Activated CD4-positive, alpha-beta T cell treated with anti-CD3 and anti-CD28 coated beads for 4 hours (primary cell): ENCODE data around the gene STIM2.
"Not testable (repeated sequence)": the region's sequence is repeated elsewhere in the genome, so short reads cannot be mapped to it uniquely, and the experiment has no call there.

Experiments
- DNase-seq, 2 donors: peaks; one replicate each; pipeline ENCODE4 v3.0.0-alpha.2; 2020

The STIM2 gene

GRCh38 chr4:27005905-27006590 is 145.4 kb downstream of the STIM2 start:
- no peak for DNase-seq

GRCh38 chr4:27006646-27007045 is 146.0 kb downstream of the STIM2 start:
- DNase-seq: no peak

DNA sequence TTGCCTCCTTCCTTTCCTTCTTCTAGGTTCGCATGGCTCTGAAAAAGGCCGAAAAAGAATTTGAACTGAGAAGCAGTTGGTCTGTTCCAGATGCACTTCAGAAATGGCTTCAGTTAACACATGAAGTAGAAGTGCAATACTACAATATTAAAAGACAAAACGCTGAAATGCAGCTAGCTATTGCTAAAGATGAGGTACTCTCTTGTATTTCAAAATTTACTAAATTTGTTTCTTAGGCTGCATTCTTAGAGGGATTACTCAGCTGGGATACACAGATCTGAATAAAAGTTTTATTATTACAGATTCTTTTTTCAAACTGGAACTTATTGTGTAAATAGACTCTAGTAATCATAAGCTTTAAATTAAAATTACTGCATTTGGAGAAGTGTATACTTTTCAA is 146.9 kb downstream of the STIM2 start:
- DNase-seq: no peak

- no peak for DNase-seq
These were observed 148.0 kb downstream of the STIM2 start for GRCh38 chr4:27008679-27009078.

GRCh38 chr4:27009539-27009938 is 148.9 kb downstream of the STIM2 start:
- DNase-seq: no peak

DNA sequence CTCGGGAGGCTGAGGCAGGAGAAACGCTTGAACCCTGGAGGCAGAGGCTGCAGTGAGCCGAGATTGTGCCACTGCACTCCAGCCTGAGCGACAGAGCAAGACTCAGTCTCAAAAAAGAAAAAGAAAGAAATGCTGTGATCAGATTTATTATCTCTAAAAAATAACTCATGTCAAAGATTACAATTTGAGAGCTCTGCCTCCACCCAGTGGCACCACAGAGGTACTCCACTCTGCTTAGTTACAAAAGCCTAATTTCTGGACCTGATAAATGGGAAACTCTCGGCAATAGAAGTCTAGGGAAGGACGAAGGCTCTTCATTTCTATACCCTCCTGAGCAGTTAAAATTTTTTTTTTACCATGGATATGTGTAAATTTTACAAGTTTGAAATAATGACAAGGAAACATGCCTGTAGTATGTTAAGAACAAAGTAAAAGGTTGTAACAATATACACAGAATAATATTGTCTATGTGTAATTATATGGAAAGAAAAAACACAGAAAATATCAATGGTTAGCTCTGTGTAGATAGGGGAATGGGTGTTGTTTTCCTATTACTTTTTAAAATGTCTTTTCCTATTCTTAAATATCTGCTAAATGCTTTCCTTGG is 149.8 kb downstream of the STIM2 start:
- peak; percentile 56 to 68 for DNase-seq

GRCh38 chr4:27011401-27011800 is 150.8 kb downstream of the STIM2 start:
- no peak for DNase-seq

DNA sequence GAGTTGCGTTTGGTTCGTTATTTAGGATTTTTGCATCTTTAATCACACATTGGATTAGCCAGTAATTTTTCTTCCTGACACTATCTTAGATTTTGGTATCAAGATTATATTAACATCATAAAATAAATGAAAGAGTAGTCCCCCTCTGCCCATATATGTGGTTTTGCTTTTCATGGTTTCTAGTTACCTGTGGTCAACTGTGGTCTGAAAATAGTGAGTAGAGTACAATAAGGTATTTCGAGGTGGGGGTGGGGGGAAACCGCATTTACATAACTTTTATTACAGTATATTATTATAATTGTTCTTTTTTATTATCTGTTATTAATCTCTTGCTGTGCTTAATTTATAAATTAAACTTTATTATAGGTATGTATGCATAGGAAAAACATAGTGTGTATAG is 152.4 kb downstream of the STIM2 start:
- DNase-seq: no peak

DNA sequence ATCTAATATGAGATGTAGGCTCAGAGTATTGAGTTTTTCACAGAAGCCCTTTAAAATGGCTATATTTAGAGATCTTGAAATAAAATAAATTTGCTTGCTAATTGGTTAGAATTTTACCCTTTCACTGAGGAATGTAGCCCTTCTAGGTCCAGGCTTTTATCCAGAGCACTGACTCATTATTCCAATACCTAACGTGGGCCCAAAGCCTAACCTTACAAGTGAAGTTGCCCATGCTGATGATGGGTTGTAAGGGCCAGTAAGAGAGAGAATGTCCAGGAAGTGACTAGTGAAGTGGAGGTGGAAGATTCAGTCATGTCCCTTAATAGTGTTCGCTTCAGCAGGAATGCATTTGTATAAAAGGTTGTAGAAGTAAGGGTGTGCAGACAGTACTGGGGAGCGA is 155.9 kb downstream of the STIM2 start:
- no peak for DNase-seq

DNA sequence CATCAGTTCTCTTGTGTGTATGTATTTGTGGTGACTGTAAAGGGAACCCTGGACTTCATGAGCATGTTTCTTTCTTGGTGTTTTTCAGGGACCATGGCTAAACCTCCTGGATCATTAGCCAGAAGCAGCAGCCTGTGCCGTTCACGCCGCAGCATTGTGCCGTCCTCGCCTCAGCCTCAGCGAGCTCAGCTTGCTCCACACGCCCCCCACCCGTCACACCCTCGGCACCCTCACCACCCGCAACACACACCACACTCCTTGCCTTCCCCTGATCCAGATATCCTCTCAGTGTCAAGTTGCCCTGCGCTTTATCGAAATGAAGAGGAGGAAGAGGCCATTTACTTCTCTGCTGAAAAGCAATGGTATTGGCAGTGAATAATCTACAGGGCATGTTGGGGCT is 157.0 kb downstream of the STIM2 start:
- no peak for DNase-seq

GRCh38 chr4:27018076-27018475 is 157.4 kb downstream of the STIM2 start:
- DNase-seq: no peak

- DNase-seq: no peak
These were observed 158.3 kb downstream of the STIM2 start for GRCh38 chr4:27018910-27019309.

DNA sequence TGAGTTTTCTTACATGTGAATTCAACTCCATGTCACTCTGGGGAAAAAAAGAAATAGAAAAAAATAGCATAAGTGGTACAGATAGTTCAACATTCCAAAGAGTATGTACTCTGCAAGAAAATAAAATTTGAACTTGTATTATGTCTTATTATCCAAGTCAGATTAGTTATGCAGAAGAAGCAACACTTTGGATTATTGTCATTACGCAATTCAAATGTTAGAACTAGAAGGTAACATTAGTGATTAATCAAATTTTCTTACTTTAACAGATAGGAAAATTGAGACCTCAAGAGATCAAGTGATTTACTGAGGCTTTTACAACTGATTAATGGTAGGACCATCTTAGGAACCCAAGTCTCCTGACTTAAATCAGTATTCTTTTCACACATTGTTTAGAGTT is 159.1 kb downstream of the STIM2 start:
- no peak for DNase-seq

- no peak for DNase-seq
These were observed 159.6 kb downstream of the STIM2 start for GRCh38 chr4:27020203-27020602.

- no peak for DNase-seq
These were observed 160.0 kb downstream of the STIM2 start for GRCh38 chr4:27020603-27021002.

DNA sequence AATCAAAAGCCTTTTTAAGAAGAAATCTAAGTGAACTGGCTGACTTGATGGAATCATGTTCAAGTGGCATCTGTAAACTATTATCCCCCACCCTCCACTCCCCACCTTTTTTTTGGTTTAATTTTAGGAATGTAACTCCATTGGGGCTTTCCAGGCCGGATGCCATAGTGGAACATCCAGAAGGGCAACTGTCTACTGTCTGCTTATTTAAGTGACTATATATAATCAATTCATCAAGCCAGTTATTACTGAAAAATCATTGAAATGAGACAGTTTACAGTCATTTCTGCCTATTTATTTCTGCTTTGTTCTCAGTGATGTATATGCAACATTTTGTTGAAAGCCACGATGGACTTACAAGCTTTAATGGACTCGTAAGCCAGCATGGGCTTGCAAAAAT is 162.3 kb downstream of the STIM2 start:
- DNase-seq: no peak

DNA sequence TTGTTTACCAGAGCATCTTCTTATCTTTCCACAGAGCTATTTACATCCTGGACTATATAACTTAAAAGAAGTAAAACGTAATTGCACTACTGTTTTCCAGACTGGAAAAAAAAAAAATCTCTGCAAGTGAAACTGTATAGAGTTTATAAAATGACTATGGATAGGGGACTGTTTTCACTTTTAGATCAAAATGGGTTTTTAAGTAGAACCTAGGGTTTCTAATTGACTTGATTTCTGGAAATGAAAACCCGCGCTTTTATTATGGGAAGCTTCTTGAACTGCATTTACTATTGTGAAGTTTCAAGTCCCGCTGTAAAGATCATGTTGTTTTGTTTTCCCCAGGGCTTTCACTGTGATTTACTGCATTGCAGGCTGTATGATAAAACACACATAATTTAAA is 162.7 kb downstream of the STIM2 start:
- DNase-seq: no peak

DNA sequence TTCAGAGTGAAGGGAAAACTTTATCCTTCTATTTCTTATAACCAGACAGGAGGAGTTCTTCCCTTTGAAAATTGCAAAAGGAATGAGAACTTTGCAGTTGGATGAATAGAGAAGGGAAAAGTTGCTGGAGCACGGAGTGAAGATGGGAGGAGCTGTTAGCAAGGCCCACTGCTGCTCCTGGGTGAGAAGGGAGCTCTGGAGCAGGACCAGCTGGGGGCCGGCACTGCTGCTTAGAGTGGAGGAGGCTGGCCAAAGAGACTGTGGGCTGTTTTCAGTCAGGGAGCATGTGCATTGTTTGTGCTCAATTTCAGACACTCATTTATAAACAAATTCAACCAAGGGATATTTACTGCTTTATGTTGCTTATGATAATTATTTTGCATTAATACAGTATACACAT is 164.2 kb downstream of the STIM2 start:
- DNase-seq: no peak

- no peak for DNase-seq
These were observed 166.8 kb downstream of the STIM2 start for GRCh38 chr4:27027428-27027827.

GRCh38 chr4:27035127-27035526 is 174.5 kb downstream of the STIM2 start:
- not testable (repeated sequence) for DNase-seq

DNA sequence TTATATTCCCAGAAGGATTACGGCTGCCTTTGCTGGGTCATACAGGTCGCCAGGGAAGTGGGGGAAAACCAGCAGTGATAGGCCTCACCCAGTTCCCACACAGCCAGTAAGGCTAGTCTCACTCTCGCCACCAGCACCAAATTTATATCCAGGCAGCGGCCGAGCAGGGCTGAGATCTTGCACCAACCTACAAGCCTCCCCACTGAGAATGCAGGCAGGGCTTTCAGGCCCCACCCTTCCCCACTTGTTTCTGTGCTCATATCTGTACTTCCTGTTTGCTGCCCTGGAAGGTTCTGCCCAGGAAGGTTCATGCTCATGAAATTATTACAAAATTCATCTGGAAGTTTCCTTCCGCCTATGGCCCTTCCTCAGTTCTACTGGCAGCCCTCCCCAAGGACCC is 179.7 kb downstream of the STIM2 start:
- DNase-seq: no peak

DNA sequence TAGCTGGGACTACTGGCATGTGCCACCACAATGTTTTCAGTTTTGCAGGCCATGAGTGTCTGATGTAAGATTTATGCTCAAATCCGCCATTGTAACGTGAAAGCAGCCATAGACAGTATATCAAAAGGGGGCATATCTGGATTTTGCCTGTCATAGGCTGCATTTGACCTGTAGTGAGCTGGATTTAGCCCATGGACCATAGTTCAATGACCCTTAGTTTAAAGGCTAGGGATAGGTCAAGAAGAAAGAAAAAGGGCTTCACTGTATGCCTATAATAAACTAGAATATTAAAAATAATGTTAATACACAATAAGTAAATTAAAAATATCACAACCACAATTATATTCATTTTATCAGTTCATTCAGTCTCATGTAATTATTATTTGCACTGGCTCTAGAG is 181.8 kb downstream of the STIM2 start:
- no peak for DNase-seq

GRCh38 chr4:27043200-27043599 is 182.6 kb downstream of the STIM2 start:
- no peak for DNase-seq

DNA sequence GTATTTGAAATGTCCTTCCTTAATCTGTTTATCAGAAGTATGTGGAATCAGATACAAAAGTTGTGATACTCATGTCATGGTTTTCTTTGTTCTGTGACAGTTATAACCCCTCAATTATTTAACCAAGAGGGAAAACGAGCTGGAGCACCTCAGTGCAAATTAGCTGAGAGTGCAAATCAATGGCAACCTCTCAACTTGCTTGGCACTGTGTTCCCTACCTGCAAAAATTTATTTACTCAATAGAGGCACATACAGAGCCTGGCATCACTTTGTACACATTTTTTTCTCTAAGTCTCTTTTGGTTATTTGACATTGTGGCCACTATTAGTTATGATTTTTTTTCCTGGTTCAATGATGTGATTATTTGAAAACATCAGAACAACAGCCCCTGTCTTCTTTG is 186.2 kb downstream of the STIM2 start:
- DNase-seq: no peak
